IMR-90 (cell line): ENCODE measurements around the gene ROS1. TPM values are rescaled to one million over a fixed set of nuclear protein-coding genes. Genes with fewer than 3 reads are reported as not detected.

ENCODE experiments used
- ATAC-seq: fragments of 200-7000 bp; cut with Tn5 transposase; 2 replicates; pipeline ENCODE4 v1.9.1; 2020; ENCODE audit warnings: low read depth, mild to moderate bottlenecking, moderate library complexity
- BruUV-seq: library from RNA; stranded (reverse); fragments of 400-500 nt; replicated peaks from 2 replicates; lab custom pipeline; 2021; lab: Mats Ljungman, UMichigan
- CTCF ChIA-PET: fragments of 300-600 bp; formaldehyde crosslinking; extraction: SDS; loops from one replicate; lab custom pipeline; 2021; ENCODE audit warnings: antibody characterized with exemption; lab: Yijun Ruan, JAX
- POLR2A ChIA-PET: fragments of 300-600 bp; sonication (Branson Sonifier 250); formaldehyde crosslinking; loops from one replicate; lab custom pipeline; 2022; ENCODE audit warnings: antibody characterized with exemption; ENCODE audit not compliant: unreplicated experiment; lab: Charles Lee
- DNase-seq: peaks from one replicate; pipeline ENCODE4 v3.0.0; 2013
- H2AFZ ChIP-seq: replicated peaks from 2 replicates; pipeline ENCODE3; 2013; ENCODE audit warnings: low read length, mild to moderate bottlenecking; ENCODE audit not compliant: poor library complexity
- H2AK5ac ChIP-seq: 2 replicates; pipeline ENCODE4 v1.6.1; 2013; ENCODE audit warnings: low read depth, low read length, inconsistent platforms
- H2AK9ac ChIP-seq: replicated peaks from 2 replicates; pipeline ENCODE3; 2013; ENCODE audit warnings: mild to moderate bottlenecking, low read depth, low read length, moderate library complexity; ENCODE audit not compliant: poor library complexity
- H2BK120ac ChIP-seq: 2 replicates; pipeline ENCODE4 v1.6.1; 2013; ENCODE audit warnings: low read depth, low read length, inconsistent platforms
- H2BK15ac ChIP-seq: 3 replicates; pipeline ENCODE4 v1.6.1; 2013; ENCODE audit warnings: low read depth, low read length, inconsistent platforms
- H2BK20ac ChIP-seq: 2 replicates; pipeline ENCODE4 v1.6.1; 2013; ENCODE audit warnings: low read depth, mild to moderate bottlenecking, inconsistent platforms, low read length, moderate library complexity
- H2BK5ac ChIP-seq: 2 replicates; pipeline ENCODE4 v1.6.1; 2013; ENCODE audit warnings: mild to moderate bottlenecking, low read depth, low read length, inconsistent platforms; ENCODE audit not compliant: poor library complexity, severe bottlenecking
- H3K14ac ChIP-seq: replicated peaks from 2 replicates; pipeline ENCODE4 v1.6.1; 2013; ENCODE audit warnings: low read depth, low read length, inconsistent platforms
- H3K18ac ChIP-seq: 2 replicates; pipeline ENCODE4 v1.6.1; 2013; ENCODE audit warnings: low read depth, low read length, control low read depth
- H3K23ac ChIP-seq: 2 replicates; pipeline ENCODE4 v1.6.1; 2013; ENCODE audit warnings: low read depth, low read length, inconsistent platforms
- H3K27ac ChIP-seq: 2 replicates; pipeline ENCODE4 v1.5.1; 2013; ENCODE audit warnings: mild to moderate bottlenecking, control low read depth, low read length; ENCODE audit not compliant: insufficient read depth
- H3K27me3 ChIP-seq: 2 replicates; pipeline ENCODE4 v1.6.1; 2013; ENCODE audit warnings: low read length; ENCODE audit not compliant: control insufficient read depth, insufficient read depth
- H3K36me3 ChIP-seq: 2 replicates; pipeline ENCODE4 v1.6.1; 2013; ENCODE audit warnings: low read length, mixed read lengths; ENCODE audit not compliant: control insufficient read depth, insufficient read depth
- H3K4ac ChIP-seq: 2 replicates; pipeline ENCODE4 v1.6.1; 2013; ENCODE audit warnings: low read depth, low read length, inconsistent platforms
- H3K4me1 ChIP-seq: 2 replicates; pipeline ENCODE4 v1.6.1; 2013; ENCODE audit warnings: low read length, mixed read lengths; ENCODE audit not compliant: control insufficient read depth, insufficient read depth
- H3K4me2 ChIP-seq: 2 replicates; pipeline ENCODE4 v1.6.1; 2013; ENCODE audit warnings: low read depth, mild to moderate bottlenecking, control low read depth, low read length, moderate library complexity
- H3K4me3 ChIP-seq: 2 replicates; pipeline ENCODE4 v1.5.1; 2013; ENCODE audit warnings: low read depth, mild to moderate bottlenecking, control low read depth, low read length, moderate library complexity; ENCODE audit not compliant: insufficient read depth
- H3K56ac ChIP-seq: 2 replicates; pipeline ENCODE4 v1.6.1; 2013; ENCODE audit warnings: low read length, inconsistent platforms; ENCODE audit not compliant: insufficient read depth; ENCODE audit errors: extremely low read depth
- H3K79me1 ChIP-seq, 2 experiments: 2 replicates each; pipeline ENCODE4 v1.6.1; 2013; ENCODE audit warnings: low read length in 2 of 2, inconsistent platforms in 1 of 2, low read depth in 1 of 2
- H3K9ac ChIP-seq: 2 replicates; pipeline ENCODE4 v1.6.1; 2013; ENCODE audit warnings: low read depth, low read length, control low read depth
- H3K9me1 ChIP-seq: 2 replicates; pipeline ENCODE4 v1.6.1; 2013; ENCODE audit warnings: low read length, inconsistent platforms; ENCODE audit not compliant: insufficient read depth
- H3K9me3 ChIP-seq: 2 replicates; pipeline ENCODE4 v1.6.1; 2013; ENCODE audit warnings: low read length; ENCODE audit not compliant: control insufficient read depth, insufficient read depth
- H4K20me1 ChIP-seq: 2 replicates; pipeline ENCODE4 v1.6.1; 2013; ENCODE audit warnings: low read length, inconsistent platforms; ENCODE audit not compliant: insufficient read depth
- H4K5ac ChIP-seq: 2 replicates; pipeline ENCODE4 v1.6.1; 2013; ENCODE audit warnings: mild to moderate bottlenecking, low read depth, low read length, control low read depth
- H4K8ac ChIP-seq, 2 experiments: 2 replicates each; pipeline ENCODE4 v1.6.1; 2013; ENCODE audit warnings: low read depth in 2 of 2, low read length in 2 of 2, control low read depth in 1 of 2, inconsistent platforms in 1 of 2
- H4K91ac ChIP-seq: 2 replicates; pipeline ENCODE4 v1.6.1; 2013; ENCODE audit warnings: low read depth, low read length, inconsistent platforms; ENCODE audit not compliant: insufficient read depth
- BHLHE40 ChIP-seq: fragments of 150-350 bp; IDR thresholded peaks from 2 replicates; pipeline ENCODE4 v1.6.1; 2016; ENCODE audit warnings: mild to moderate bottlenecking, low read depth, low read length
- CEBPB ChIP-seq: IDR thresholded peaks from 2 replicates; pipeline ENCODE4 v1.6.1; 2012; ENCODE audit warnings: low read depth, low read length, improper control_type of control experiment
- CHD1 ChIP-seq: IDR thresholded peaks from 2 replicates; pipeline ENCODE4 v1.6.1; 2012; ENCODE audit warnings: low read depth, low read length, improper control_type of control experiment
- ELK1 ChIP-seq: fragments of 150-350 bp; IDR thresholded peaks from 2 replicates; pipeline ENCODE4 v1.6.1; 2016; ENCODE audit warnings: low read depth, mild to moderate bottlenecking, low read length, moderate library complexity, borderline replicate concordance
- FOS ChIP-seq: fragments of 150-350 bp; IDR thresholded peaks from 2 replicates; pipeline ENCODE4 v1.6.1; 2016; ENCODE audit warnings: low read depth, low read length
- MAFK ChIP-seq: IDR thresholded peaks from 2 replicates; pipeline ENCODE4 v1.6.1; 2012; ENCODE audit warnings: low read depth, low read length, improper control_type of control experiment
- MAZ ChIP-seq: IDR thresholded peaks from 2 replicates; pipeline ENCODE4 v1.6.1; 2012; ENCODE audit warnings: low read depth, mild to moderate bottlenecking, low read length, improper control_type of control experiment, moderate library complexity, borderline replicate concordance
- MXI1 ChIP-seq: IDR thresholded peaks from 2 replicates; pipeline ENCODE4 v1.6.1; 2012; ENCODE audit warnings: low read depth, mild to moderate bottlenecking, low read length, moderate library complexity, borderline replicate concordance
- NFE2L2 ChIP-seq: fragments of 150-350 bp; IDR thresholded peaks from 2 replicates; pipeline ENCODE4 v1.6.1; 2016; ENCODE audit warnings: low read depth, mild to moderate bottlenecking, low read length
- POLR2A ChIP-seq: IDR thresholded peaks from 2 replicates; pipeline ENCODE4 v1.6.1; 2012; ENCODE audit warnings: mild to moderate bottlenecking, low read depth, low read length
- RAD21 ChIP-seq: IDR thresholded peaks from 2 replicates; pipeline ENCODE4 v1.6.1; 2012; ENCODE audit warnings: low read length, improper control_type of control experiment
- RCOR1 ChIP-seq: IDR thresholded peaks from 2 replicates; pipeline ENCODE4 v1.6.1; 2012; ENCODE audit warnings: mild to moderate bottlenecking, low read length, improper control_type of control experiment; ENCODE audit not compliant: insufficient replicate concordance
- RFX5 ChIP-seq: IDR thresholded peaks from 2 replicates; pipeline ENCODE4 v1.8.0; 2012; ENCODE audit warnings: low read depth, mild to moderate bottlenecking, low read length, moderate library complexity
- SMC3 ChIP-seq: fragments of 150-350 bp; IDR thresholded peaks from 2 replicates; pipeline ENCODE4 v1.6.1; 2016; ENCODE audit warnings: low read depth, mild to moderate bottlenecking, antibody characterized with exemption, low read length, moderate library complexity
- WGBS, 2 experiments: methylation state at CpG; one replicate each; pipeline versions ENCODE4 v1.1.5 to v1.1.7; 2013; ENCODE audit warnings: missing lambda C conversion rate in 2 of 2; ENCODE audit not compliant: insufficient read length in 1 of 2; ENCODE audit errors: extremely low coverage in 2 of 2; 5-methylcytosine and 5-hydroxymethylcytosine counted together
- dilution Hi-C: fragments of 300-500 bp; cut with HindIII; formaldehyde crosslinking; loops from one replicate; pipeline ENCODE4 v1.14.3; 2018; ENCODE audit warnings: low sequenced_read_pairs; ENCODE audit not compliant: unreplicated experiment
- in situ Hi-C: fragments of 300-500 bp; cut with MboI; formaldehyde crosslinking; loops from 3 replicates; pipeline ENCODE4 v1.14.3; 2019; ENCODE audit warnings: low sequenced_read_pairs, inconsistent platforms, mixed read lengths
- intact Hi-C: fragments of 100-400 bp; cut with micrococcal nuclease; formaldehyde crosslinking; loops from 2 replicates; pipeline ENCODE4 v1.10.0; 2022
- polyA plus RNA-seq, 3 experiments: library from polyadenylated mRNA; depleted of rRNA; stranded (reverse); fragments of >200 nt; gene quantifications; 2 replicates each; pipeline ENCODE4 v1.2.3, GENCODE V29; 2012; ENCODE audit warnings: low replicate concordance in 1 of 3
- total RNA-seq: library from RNA; depleted of rRNA; stranded (reverse); fragments of >200 nt; gene quantifications from 2 replicates; pipeline ENCODE4 v1.2.3, GENCODE V29; 2012
- TF ChIP-seq, protein P1 (sequence below): conservative IDR thresholded peaks from 2 replicates; pipeline ENCODE4 v1.5.1; 2012; ENCODE audit warnings: mild to moderate bottlenecking, low read depth, low read length, improper control_type of control experiment
- TF ChIP-seq, protein P2 (sequence below): fragments of 150-350 bp; IDR thresholded peaks from 2 replicates; pipeline ENCODE4 v1.6.1; 2017; ENCODE audit warnings: mild to moderate bottlenecking, antibody characterized with exemption, low read length, low read depth

Gene ROS1
- total and polyA plus RNA-seq, 2 of the 4 experiments (the other 2 are of a cell fraction), result under 0.01 to 0.03 TPM

DNA sequence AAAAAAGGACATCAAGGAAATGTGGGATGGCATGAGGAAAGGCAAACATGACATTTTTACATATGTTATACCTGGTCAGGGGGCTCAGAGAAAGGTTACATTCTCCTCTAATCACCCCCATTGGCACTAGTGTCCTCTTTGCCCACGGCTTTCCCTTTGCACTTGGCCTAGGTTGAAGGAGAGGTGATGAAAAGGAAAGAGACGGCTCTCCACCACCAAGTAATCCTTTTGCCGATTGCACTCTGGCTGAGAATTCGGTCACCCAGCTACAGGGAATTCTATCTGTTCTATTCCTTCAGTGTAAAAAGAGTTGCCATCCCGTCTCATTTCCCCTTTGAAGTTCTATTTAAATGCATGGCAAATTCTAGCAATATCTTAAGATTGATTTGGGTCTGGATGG lies 150.0 kb downstream of the ROS1 start:
- no peak overlapping the region for H2AK5ac ChIP-seq
- no peak overlapping the region for H2BK5ac ChIP-seq
- H2BK120ac ChIP-seq, result no peak overlapping the region
- H3K4ac ChIP-seq, result no peak overlapping the region
- no peak overlapping the region for H2AFZ ChIP-seq
- H3K79me1 ChIP-seq, result no peaks in the 10 kb centered on the region
- no peak overlapping the region for H4K8ac ChIP-seq
- no peak overlapping the region for H2AK9ac ChIP-seq
- no peak overlapping the region for H3K18ac ChIP-seq
- intact Hi-C loops, result no loop called here
- peaks cover 18% of the 10 kb centered on the region for H3K27me3 ChIP-seq
- H2BK20ac ChIP-seq, result no peak overlapping the region
- no peak overlapping the region for H2BK15ac ChIP-seq
- DNase-seq, result no peak
- H3K4me2 ChIP-seq, result no peak overlapping the region
- H3K9me3 ChIP-seq, result no peaks in the 10 kb centered on the region
- no TSS peak for BruUV-seq
- H3K4me3 ChIP-seq, result no peak overlapping the region
- H3K9ac ChIP-seq, result no peak overlapping the region
- no peak overlapping the region for H3K27ac ChIP-seq
- no peaks in the 10 kb centered on the region for H3K36me3 ChIP-seq
- no peak overlapping the region for H4K91ac ChIP-seq
- in situ Hi-C loops, result no loop called here
- H3K9me1 ChIP-seq, result no peaks in the 10 kb centered on the region
- ATAC-seq, result no peak
- dilution Hi-C loops, result no loop called here
- ChIA-PET POLR2A (no interaction called here), CTCF (no interaction called here)
- no peak overlapping the region for H3K23ac ChIP-seq
- no peak overlapping the region for H3K14ac ChIP-seq
- WGBS, 2 experiments, result 40% methylated on average over 1 of the region's 5 CpGs; no CpG with 5 or more reads in 1 of the 2 experiments
- H3K4me1 ChIP-seq, result no peaks in the 10 kb centered on the region
- no peak overlapping the region for H3K56ac ChIP-seq
- H4K20me1 ChIP-seq, result no peaks in the 10 kb centered on the region
- TF ChIP-seq BHLHE40 (no peak), CEBPB (no peak), MXI1 (no peak), MAZ (no peak), SMC3 (no peak), RFX5 (no peak), RCOR1 (no peak), MAFK (no peak), CHD1 (no peak), NFE2L2 (no peak), ELK1 (no peak), RAD21 (no peak), FOS (no peak), POLR2A (no peak)
- TF ChIP-seq, protein P1, sequence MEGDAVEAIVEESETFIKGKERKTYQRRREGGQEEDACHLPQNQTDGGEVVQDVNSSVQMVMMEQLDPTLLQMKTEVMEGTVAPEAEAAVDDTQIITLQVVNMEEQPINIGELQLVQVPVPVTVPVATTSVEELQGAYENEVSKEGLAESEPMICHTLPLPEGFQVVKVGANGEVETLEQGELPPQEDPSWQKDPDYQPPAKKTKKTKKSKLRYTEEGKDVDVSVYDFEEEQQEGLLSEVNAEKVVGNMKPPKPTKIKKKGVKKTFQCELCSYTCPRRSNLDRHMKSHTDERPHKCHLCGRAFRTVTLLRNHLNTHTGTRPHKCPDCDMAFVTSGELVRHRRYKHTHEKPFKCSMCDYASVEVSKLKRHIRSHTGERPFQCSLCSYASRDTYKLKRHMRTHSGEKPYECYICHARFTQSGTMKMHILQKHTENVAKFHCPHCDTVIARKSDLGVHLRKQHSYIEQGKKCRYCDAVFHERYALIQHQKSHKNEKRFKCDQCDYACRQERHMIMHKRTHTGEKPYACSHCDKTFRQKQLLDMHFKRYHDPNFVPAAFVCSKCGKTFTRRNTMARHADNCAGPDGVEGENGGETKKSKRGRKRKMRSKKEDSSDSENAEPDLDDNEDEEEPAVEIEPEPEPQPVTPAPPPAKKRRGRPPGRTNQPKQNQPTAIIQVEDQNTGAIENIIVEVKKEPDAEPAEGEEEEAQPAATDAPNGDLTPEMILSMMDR, result no peak
- TF ChIP-seq, protein P2, sequence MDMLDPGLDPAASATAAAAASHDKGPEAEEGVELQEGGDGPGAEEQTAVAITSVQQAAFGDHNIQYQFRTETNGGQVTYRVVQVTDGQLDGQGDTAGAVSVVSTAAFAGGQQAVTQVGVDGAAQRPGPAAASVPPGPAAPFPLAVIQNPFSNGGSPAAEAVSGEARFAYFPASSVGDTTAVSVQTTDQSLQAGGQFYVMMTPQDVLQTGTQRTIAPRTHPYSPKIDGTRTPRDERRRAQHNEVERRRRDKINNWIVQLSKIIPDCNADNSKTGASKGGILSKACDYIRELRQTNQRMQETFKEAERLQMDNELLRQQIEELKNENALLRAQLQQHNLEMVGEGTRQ, result no peak
- no peak overlapping the region for H4K5ac ChIP-seq
